ENCODE data around the gene NDP. TPM values are rescaled to one million over a fixed set of nuclear protein-coding genes. Genes with fewer than 3 reads are reported as not detected.

NDP gene, protein sequence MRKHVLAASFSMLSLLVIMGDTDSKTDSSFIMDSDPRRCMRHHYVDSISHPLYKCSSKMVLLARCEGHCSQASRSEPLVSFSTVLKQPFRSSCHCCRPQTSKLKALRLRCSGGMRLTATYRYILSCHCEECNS
- under 1 TPM in 1 of 3 donors, not detected in 2; 0.03 TPM for polyA plus RNA-seq

DNA sequence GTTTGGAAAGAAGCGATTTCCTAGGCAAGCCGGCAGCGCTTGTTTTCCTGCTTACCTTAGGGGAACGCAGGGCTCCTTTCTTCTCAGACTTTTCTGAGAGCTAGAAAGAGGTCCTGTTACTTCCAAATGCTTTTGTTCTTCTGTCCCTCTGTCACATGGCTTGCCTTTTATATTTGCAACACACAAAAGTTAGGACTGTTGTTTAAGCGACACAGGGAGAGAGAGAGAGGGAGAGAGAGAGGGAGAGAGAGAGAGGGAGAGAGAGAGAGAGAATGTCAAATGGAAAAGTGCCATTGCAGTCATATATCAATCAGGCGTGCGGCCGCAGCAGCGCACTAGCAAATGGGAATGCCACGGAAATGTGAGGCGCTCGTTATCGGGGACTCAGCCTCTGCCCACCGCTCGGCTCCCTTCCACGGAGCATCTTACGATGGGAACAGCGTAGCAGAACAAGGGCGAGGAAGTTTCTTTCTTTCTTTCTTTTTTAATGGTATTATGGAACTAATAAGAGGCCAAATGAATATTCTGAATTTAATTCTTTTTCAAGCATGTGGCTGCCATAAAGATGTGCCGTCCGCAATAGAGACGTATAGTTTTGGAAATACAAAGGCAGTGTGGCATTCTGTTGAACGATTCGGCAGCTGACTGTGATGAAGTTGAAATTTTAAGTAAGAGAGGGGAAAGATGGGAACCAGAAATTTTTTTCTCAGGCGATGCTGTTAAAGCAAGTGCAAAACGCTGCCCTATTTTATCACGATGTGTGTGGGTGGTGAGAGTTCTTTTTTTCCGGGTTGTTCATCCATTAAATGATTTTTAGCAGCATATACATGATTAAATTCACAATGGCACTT is at the start of gene NDP:
Gene NDP, minus strand, starts transcription at position 142 of the 851 bp plus-strand sequence. CDS start 14,745 bp downstream, outside the sequence.
- no peak within 1 kb of the TSS for H3K27ac ChIP-seq (ENCODE audit: low read depth, low read length)
- 5 to 18% (median 7%) methylated on average over 27 to 28 of the region's 28 CpGs for WGBS, 3 donors

DNA sequence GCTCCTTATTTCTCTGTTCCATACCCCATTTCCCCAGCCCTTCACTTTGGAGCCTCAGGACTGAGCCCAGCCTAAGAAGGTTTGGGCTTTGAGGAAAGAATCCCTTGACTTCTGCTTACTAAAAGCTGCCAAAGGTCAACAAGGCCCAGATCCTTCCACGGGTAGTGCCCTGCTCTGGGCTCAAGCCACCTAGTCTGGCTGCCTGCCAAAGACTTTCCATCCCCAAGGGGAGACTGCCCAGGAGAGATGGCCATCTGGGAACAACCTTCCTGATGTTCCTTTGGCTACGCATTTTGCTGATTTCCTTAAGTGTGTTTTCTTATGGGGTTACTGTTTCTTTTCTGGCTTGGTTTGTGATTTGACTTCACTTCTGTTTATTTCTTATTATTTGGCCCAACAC is 49.8 kb upstream of the NDP start:
- WGBS, 3 donors = 54 to 63% (median 61%) methylated on average over 2 of the region's 2 CpGs
- H3K27ac ChIP-seq (ENCODE audit: low read depth, low read length) = no peak overlapping the region

DNA sequence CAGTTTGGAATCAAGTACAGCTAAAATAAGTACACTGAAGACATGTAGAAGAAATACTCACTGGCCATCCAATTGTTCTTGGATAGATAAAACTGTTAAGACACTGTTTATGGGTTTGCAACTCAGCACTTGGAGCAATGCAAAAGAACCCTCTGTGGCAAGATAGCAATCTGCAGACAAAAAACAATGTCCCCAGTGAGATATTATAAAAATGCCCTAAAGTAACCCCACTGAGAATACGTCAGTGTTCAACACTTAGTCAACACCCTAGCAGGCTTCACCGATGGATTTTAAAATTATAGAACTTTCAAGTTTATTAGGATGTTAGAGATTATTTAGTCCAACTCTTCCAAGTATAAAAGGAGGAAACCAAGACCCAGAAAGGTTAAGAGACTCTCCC is 47.5 kb upstream of the NDP start:
- WGBS, 3 donors = 77 to 89% (median 88%) methylated on average over 2 of the region's 2 CpGs
- H3K27ac ChIP-seq (ENCODE audit: low read depth, low read length) = no peak overlapping the region

DNA sequence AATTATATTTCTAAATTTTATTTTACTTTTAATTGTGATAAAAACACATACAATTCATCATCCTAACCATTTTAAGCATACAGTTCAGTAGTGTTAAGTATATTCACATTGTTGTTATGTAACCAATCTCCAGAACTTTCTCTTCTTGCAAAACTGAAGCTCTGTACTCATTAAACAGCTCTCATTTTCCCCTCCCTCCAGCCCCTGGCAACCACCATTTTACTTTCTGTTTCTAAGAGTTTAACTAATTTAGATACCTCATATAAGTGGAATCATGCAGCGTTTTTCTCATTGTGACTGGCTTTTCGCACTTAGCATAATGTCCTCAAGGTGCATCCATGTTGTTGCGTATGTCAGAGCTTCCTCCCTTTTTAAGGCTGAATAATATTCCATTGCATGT is 46.7 kb upstream of the NDP start:
- H3K27ac ChIP-seq (ENCODE audit: low read depth, low read length) = no peak overlapping the region
- whole genome bisulfite sequencing, 3 donors = 72 to 96% (median 93%) methylated on average over 3 of the region's 3 CpGs

DNA sequence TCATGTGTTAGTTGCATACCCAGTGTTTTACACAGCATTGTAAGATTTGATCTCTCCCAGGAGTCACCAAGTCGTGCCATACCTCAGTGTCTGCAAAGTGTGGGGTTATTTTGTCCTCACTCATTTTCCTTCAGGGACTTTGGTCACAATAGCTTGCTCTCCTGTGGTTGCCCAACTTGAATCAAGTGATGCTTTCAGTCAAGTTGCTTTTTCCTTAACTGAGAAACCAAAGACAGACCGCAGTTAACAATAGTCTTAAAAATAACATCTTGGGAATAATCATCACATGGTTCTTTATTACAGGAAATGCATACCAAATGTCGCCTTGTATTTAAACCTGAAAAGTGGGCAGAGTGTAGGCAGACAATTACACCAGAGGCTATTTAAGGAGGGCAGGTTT is 44.5 kb upstream of the NDP start:
- no peak overlapping the region for H3K27ac ChIP-seq (ENCODE audit: low read depth, low read length)

DNA sequence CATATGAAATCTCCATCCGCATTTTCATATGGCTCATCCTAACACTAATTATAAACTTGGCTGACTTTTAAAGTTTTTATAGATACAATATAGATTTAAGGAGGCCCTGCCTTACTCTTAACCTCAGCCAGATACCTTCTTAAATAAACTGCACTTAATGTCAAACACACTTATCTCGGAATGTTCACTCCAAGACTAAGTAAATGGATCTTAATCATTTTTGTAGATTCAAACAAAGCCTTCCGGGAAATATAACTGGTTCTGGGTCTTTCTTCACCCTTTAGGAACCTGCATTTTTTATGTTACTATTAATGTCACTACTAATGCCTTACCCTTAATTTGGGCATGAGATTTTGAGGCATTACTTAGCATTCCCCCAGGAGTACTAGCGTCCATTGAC is 43.7 kb upstream of the NDP start:
- no peak overlapping the region for H3K27ac ChIP-seq (ENCODE audit: low read depth, low read length)
- WGBS, 3 donors = 53 to 70% (median 67%) methylated on average over 4 of the region's 4 CpGs

More for the DNA sequence above, 44.5 kb upstream of the NDP start:
- WGBS, 3 donors = 49 to 77% (median 72%) methylated on average over 3 of the region's 3 CpGs

DNA sequence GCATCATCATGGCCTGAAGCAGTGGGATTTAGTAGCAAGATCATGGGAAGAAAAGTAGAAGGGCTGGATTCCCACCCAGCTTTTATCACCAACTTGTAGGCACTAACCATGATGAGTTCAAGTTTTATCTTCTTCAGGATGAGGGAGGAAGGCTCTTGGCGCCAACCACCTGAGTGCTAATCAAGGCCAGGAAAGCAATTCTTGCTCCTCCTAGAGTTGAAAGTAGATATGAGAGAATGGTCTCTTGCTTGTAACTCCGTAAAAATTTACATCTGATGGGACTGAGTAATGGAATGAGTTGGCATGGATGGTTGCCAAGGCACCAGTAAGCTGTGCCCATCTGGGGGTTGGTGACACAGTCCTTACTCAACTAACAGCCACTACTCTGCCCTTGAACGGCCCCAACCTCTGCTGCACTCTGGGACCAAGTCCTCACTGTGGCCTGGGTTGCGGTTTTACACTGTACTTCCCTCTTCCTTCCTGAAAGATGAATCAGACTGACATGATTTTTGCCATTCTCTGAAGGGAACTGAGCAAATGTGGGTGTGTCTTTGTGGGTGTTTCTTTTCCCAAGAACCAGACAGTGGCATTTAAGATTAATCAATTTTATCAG is 39.4 kb upstream of the NDP start:
- 38 to 70% (median 45%) methylated on average over 4 of the region's 4 CpGs for WGBS, 3 donors

DNA sequence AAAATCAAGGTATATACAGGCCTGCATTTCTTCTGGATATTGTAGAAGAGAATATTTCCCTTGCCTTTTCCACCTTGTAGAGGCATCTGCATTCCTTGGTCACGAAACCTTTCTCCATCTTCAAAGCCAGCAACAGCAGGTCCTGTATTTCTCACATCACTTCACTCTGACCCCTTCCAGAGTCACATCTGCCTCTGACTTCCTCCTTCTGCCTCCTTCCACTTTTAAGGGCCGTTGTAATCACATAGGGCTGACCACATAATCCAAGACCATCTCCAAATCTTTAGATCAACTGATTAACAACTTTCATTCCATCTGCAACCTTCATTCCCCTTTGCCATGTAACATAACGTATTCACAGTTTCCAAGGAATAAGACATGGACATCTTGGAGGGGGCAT is 38.3 kb upstream of the NDP start:
- WGBS, 3 donors = 59 to 69% (median 64%) methylated on average over 3 of the region's 3 CpGs
- H3K27ac ChIP-seq (ENCODE audit: low read depth, low read length) = no peak overlapping the region

More for the DNA sequence above, 39.4 kb upstream of the NDP start:
- no peak overlapping the region for H3K27ac ChIP-seq (ENCODE audit: low read depth, low read length)

DNA sequence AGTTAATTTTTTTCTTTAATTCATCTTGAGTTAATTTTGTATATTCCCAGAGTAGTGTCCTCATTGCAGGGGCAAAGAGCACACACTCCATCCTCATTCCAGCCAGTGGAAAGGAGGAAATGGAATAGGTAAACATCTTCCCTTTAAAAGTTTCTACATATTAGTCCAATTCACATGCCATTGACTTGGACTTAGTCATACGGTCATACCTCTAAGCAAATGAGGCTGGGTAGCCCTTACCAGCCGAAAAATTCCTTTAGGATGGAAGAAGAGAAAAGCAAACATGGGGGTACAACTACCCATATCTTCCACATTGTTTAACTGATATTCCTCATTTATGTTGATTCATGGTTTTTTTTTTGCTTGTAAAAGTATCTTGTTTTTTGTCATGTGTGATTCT is 37.4 kb upstream of the NDP start:
- WGBS, 3 donors = 83 to 92% (median 88%) methylated on average over 2 of the region's 2 CpGs
- H3K27ac ChIP-seq (ENCODE audit: low read depth, low read length) = no peak overlapping the region

DNA sequence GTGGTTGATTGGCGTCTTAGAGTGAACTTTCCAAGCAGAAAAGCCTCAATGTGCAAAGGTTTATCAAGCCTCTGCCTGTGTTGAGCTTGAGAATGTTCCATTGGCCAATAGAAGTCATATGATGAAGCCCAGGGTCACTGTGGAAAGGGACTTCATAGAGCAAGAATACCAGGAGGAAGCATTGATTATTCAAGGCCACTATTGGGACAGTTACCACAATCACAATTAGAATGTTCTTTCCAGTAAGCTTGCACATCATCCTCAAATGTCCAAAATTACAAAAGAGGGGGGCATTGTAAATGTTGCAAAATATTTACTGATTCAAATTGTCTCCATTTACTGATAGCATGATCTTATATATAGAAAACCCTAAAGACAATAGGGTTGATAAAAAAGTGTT is 32.9 kb upstream of the NDP start:
- no peak overlapping the region for H3K27ac ChIP-seq (ENCODE audit: low read depth, low read length)
- 75 to 87% (median 77%) methylated on average over 1 of the region's 1 CpG for WGBS, 3 donors

DNA sequence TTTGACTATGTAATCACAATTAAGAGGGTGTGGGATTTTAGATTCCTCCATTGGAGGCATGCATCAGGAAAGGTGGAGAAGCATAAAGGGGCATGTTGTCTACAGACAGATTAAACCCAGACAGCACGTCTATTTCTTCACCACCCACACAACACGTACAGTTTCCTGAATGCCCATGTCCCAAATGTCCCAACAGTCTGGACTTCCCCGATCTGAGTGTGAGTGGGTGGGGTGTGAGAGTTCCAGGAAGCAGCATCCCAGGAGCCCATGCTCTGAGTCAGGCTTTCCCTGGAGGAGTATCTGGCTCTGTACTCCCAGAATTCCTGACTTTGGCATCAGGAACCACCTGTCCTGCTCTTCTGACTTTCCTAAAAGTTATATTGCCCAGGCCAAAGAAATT is 30.8 kb upstream of the NDP start:
- no peak overlapping the region for H3K27ac ChIP-seq (ENCODE audit: low read depth, low read length)
- WGBS, 3 donors = 15 to 52% (median 24%) methylated on average over 3 of the region's 3 CpGs

DNA sequence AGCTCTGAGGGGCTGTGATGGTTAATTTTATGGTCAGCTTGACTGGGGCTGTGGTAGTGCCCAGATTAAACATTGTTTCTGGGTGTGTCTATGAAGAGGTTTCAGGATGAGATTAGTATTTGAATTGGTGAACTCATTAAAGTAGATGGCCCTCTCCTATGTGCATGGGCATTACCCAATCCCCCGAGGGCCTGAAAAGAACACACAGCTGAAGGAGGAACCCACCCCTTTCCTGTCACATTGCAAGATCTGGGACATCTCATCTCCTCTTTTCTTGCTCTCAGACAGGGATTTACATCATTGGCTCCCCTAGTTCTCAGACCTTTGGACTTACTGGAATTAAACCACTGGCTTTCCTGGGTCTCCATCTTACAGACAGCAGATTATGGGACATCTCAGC is 29.4 kb upstream of the NDP start:
- WGBS, 3 donors = 44 to 75% (median 62%) methylated on average over 1 of the region's 1 CpG
- H3K27ac ChIP-seq (ENCODE audit: low read depth, low read length) = no peak overlapping the region

DNA sequence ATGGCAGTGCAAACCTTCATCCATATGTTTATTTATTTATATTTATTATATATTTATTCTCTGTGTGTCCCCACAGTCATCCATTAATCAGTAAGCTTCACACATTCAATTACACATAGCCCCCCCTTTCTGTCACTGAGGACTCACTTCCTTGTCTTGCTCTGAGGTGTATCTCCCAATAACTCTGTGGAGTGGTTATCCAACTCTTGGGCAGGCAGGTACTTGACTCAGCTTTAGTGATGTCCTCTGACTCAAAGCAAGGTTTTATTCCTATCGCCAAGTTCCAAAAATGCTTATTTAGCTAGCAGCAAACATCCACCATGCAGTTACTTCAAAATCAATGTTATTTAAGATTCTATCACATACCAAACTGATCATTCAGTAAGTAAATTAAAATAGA is 25.2 kb upstream of the NDP start:
- 89 to 95% (median 93%) methylated on average over 1 of the region's 1 CpG for WGBS, 3 donors
- H3K27ac ChIP-seq (ENCODE audit: low read depth, low read length) = no peak overlapping the region

DNA sequence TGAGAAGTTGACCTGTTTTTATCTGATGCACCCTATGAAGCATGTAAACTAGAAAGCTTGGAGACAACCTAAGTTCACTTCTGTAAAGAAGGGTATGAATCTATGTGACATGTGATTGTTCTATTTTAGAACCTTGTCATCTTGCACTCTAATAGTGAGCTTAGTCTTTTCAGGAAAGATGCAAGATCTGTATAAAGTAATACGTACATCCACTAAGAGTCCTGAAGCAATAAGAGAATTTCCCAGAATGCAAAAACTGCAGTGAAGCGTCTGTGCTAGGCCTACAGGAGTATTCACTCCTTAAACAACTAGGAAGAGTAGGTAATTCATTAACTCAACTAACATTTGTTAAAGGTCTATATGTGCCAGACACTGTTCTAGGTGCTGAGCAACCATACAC is 23.3 kb upstream of the NDP start:
- H3K27ac ChIP-seq (ENCODE audit: low read depth, low read length) = no peak overlapping the region
- 73 to 91% (median 81%) methylated on average over 2 of the region's 2 CpGs for WGBS, 3 donors

DNA sequence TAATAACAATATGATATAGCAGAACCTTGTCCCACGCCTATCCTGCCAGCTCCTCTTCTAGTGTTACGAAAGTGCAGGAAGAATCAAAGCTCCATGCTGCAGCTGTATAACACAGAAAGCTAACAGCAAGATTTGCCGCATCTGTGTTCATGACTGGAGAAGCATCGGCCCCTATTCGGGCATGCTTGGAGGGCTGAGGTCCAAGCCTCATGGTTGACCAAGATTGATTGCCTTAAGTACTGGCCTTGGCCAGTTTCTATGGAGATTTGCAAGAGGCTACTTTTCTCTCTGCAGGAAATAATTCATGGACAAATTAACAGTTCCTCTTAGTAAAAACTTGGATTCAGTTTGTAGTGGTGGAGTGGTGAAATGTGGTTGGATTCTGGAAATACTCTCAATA is 12.9 kb upstream of the NDP start:
- WGBS, 3 donors = 63 to 84% (median 74%) methylated on average over 5 of the region's 5 CpGs
- no peak overlapping the region for H3K27ac ChIP-seq (ENCODE audit: low read depth, low read length)

DNA sequence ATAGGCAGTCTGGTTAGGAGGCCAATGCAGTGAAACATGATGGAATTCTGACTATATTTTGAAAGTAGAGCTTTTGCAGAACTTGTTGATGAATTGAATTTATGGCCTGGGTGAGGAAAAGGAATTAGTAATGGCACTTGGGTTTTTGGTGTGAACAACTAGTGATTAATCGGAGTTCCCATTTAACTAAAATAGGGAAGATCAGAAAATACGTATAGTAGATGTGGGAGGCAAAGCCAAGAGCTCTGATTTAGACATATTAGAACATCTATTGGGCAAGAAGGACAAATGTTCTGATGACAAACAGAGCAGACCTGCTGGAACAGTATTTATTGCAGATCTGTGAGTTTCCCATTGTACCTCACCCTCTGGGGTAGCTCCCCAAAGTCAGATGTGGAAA is 12.3 kb upstream of the NDP start:
- WGBS, 3 donors = 79 to 90% (median 83%) methylated on average over 2 of the region's 2 CpGs

DNA sequence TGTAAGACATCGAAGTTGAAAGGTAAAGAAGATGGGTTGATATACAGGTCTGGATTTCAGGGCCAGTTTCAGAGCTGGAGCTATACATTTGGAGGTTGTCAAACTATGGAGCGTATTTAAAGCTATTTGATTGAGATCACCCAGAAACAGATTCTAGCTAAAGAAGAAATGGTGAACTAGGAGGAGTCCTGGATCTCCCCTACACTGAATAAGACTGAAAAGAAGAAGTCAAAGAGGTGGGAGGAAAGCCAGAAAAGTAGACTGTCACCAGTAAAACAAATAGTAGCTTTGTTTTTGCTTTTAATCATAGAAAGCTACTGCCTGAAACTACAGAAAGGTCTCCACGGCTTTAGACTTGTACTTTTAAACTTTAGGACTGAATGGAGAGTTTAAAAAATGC is 5.0 kb upstream of the NDP start:
- WGBS, 3 donors = 77 to 85% (median 80%) methylated on average over 3 of the region's 3 CpGs
- H3K27ac ChIP-seq (ENCODE audit: low read depth, low read length) = no peak overlapping the region

More for the DNA sequence above, 12.3 kb upstream of the NDP start:
- no peak overlapping the region for H3K27ac ChIP-seq (ENCODE audit: low read depth, low read length)

DNA sequence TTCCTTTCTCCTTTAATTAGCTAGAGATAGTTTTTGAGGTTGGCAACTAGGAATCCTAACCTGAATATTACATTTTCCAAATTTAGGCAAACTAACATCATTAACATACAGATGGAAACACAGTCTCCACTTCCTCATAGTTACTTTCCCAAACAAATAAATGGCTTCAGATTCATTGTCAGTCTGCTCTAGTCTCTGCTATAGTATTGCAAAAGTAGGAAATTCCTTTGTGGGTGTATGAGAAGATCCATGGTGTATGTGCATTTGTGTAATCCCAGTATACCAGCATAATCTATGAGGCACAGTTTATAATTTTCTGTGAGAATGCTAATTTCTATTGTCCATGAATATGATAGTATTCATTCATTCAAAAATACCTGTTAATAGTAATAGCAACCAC is 3.0 kb upstream of the NDP start:
- no peak overlapping the region for H3K27ac ChIP-seq (ENCODE audit: low read depth, low read length)

DNA sequence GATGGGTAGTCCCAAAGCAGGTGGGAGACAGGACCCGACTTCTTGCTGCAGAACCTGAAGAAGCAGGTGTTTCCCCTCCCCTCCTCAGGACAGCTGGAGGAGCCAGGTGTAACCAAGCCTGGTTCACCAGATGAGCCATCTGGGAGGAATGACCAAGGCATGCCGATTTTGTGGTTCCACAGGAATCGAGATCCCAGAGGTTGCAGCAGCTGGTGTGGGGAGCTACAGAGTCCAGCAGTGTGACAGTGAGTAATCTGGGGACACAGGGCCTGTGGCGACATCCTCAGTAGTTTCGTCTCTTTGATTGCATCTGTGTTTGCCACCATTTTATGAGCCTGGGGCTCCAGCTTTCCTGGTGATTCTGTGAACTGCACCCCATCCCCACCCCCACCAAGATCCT is 2.6 kb upstream of the NDP start:
- 66 to 89% (median 80%) methylated on average over 3 to 5 of the region's 5 CpGs for WGBS, 3 donors

More for the DNA sequence above, 2.6 kb upstream of the NDP start:
- H3K27ac ChIP-seq (ENCODE audit: low read depth, low read length) = no peak overlapping the region

Data from adipose tissue (tissue), 3 donors.